K562 (cell line): ENCODE data around the gene PCDHGA4. TPM values are rescaled to one million over a fixed set of nuclear protein-coding genes. Genes with fewer than 3 reads are reported as not detected.
A peak's percentile ranks its signal among the peaks of the same experiment; 100 is the strongest.

Source experiments
- ATAC-seq: fragments of 200-7000 bp; cut with Tn5 transposase; 3 replicates; pipeline ENCODE4 v1.9.1; 2020; ENCODE audit warnings: moderate library complexity
- BruUV-seq: library from RNA; stranded (reverse); fragments of 400-500 nt; replicated peaks from 2 replicates; lab custom pipeline; 2021; lab: Mats Ljungman, UMichigan
- CTCF ChIA-PET: fragments of 300-600 bp; formaldehyde crosslinking; extraction: SDS; loops from one replicate; lab custom pipeline; 2021; ENCODE audit warnings: low intra/inter-chr PET ratio; lab: Yijun Ruan, JAX
- POLR2A ChIA-PET: fragments of 300-600, 350-650 bp; sonication (Branson Sonifier 250); formaldehyde crosslinking; extraction: SDS; loops from one replicate; lab custom pipeline; 2021; ENCODE audit warnings: antibody characterized with exemption, inconsistent platforms; lab: Yijun Ruan, JAX
- DNase-seq, 4 experiments: peaks; one replicate each; pipeline versions ENCODE4 v3.0.0 to v3.0.0-alpha.2; 2011 to 2018; ENCODE audit warnings: low spot score in 3 of 4, mixed read lengths in 3 of 4; ENCODE audit errors: extremely low read depth in 1 of 4
- FAIRE-seq: peaks from 2 replicates; lab custom pipeline; 2011; peaks lifted over from hg19 to GRCh38; lab: Jason Lieb, UNC
- H2AFZ ChIP-seq: 2 replicates; pipeline ENCODE4 v1.6.0; 2011; ENCODE audit warnings: low read depth, low read length, control low read depth, inconsistent platforms
- H3K27ac ChIP-seq: fragments of 200-600 bp; 3 replicates; pipeline ENCODE4 v1.8.0; 2011; ENCODE audit warnings: low read depth, mild to moderate bottlenecking, control low read depth, inconsistent platforms, low read length, moderate library complexity, mixed read lengths; ENCODE audit errors: extremely low read depth
- H3K27me3 ChIP-seq, 2 experiments: fragments of 300-600 bp in 1 of 2; 2 replicates in 1 of 2; 3 replicates in 1 of 2; pipeline versions ENCODE4 v1.6.0 to v1.8.0; 2011; ENCODE audit warnings: inconsistent platforms in 2 of 2, low read length in 2 of 2, mild to moderate bottlenecking in 1 of 2, mixed read lengths in 1 of 2, moderate library complexity in 1 of 2; ENCODE audit not compliant: control insufficient read depth in 2 of 2, insufficient read depth in 2 of 2
- H3K36me3 ChIP-seq: fragments of 300-600 bp; 3 replicates; pipeline ENCODE4 v1.8.0; 2011; ENCODE audit warnings: mild to moderate bottlenecking, low read length, inconsistent platforms; ENCODE audit not compliant: control insufficient read depth, insufficient read depth
- H3K4me1 ChIP-seq, 2 experiments: fragments of 200-600 bp in 1 of 2; replicated peaks in 1 of 2; 2 replicates in 1 of 2; 3 replicates in 1 of 2; pipeline versions ENCODE4 v1.5.1 to v1.8.0; 2011; ENCODE audit warnings: inconsistent platforms in 2 of 2, low read length in 2 of 2, mild to moderate bottlenecking in 1 of 2, mixed read lengths in 1 of 2, moderate library complexity in 1 of 2; ENCODE audit not compliant: control insufficient read depth in 2 of 2, insufficient read depth in 2 of 2
- H3K4me2 ChIP-seq: 2 replicates; pipeline ENCODE4 v1.6.1; 2011; ENCODE audit warnings: low read length, control low read depth, inconsistent platforms, mixed read lengths; ENCODE audit not compliant: insufficient read depth
- H3K4me3 ChIP-seq: fragments of 200-600 bp; sonication (generic), shearing (Covaris generic); 2 replicates; pipeline ENCODE4 v1.5.1; 2016; ENCODE audit warnings: control low read depth, inconsistent platforms
- H3K79me2 ChIP-seq: fragments of 200-600 bp; 3 replicates; pipeline ENCODE4 v1.8.0; 2011; ENCODE audit warnings: low read length, inconsistent platforms; ENCODE audit not compliant: control insufficient read depth, insufficient read depth
- H3K9ac ChIP-seq, 2 experiments: 2 replicates each; pipeline versions ENCODE4 v1.6.0 to v1.6.1; 2011; ENCODE audit warnings: low read depth in 2 of 2, low read length in 2 of 2, control low read depth in 1 of 2, inconsistent platforms in 1 of 2, mild to moderate bottlenecking in 1 of 2, mixed read lengths in 1 of 2; ENCODE audit not compliant: insufficient read depth in 1 of 2
- H3K9me1 ChIP-seq: one replicate; pipeline ENCODE4 v1.6.0; 2011; ENCODE audit warnings: inconsistent platforms, mild to moderate bottlenecking, low read length, moderate library complexity; ENCODE audit not compliant: control insufficient read depth, insufficient read depth
- H3K9me3 ChIP-seq: replicated peaks from 2 replicates; pipeline ENCODE4 v1.5.1; 2011; ENCODE audit warnings: low read depth, low read length, inconsistent platforms; ENCODE audit not compliant: control insufficient read depth, insufficient read depth
- H4K20me1 ChIP-seq: replicated peaks from 2 replicates; pipeline ENCODE4 v1.6.1; 2011; ENCODE audit warnings: low read length, inconsistent platforms, mixed read lengths; ENCODE audit not compliant: control insufficient read depth, insufficient read depth
- CBFB ChIP-seq: sonication (generic); formaldehyde crosslinking; IDR thresholded peaks from 2 replicates; pipeline ENCODE4 v1.4.0; 2020; ENCODE audit warnings: mild to moderate bottlenecking, missing genetic modification reagents
- L3MBTL2 ChIP-seq: fragments of 450-650 bp; IDR thresholded peaks from 2 replicates; pipeline ENCODE4 v1.6.1; 2016; ENCODE audit warnings: mild to moderate bottlenecking, moderate library complexity
- TEAD4 ChIP-seq, 2 experiments: sonication (generic) in 1 of 2; formaldehyde crosslinking in 1 of 2; IDR thresholded peaks; 2 replicates each; pipeline versions ENCODE4 v1.6.1 to v1.8.0; 2012 to 2022; ENCODE audit warnings: borderline replicate concordance in 1 of 2, inconsistent platforms in 1 of 2, low read length in 1 of 2, mild to moderate bottlenecking in 1 of 2, missing genetic modification reagents in 1 of 2
- YBX1 ChIP-seq: fragments of 450-650 bp; IDR thresholded peaks from 2 replicates; pipeline ENCODE4 v1.7.1; 2016; ENCODE audit warnings: mild to moderate bottlenecking
- ZNF57 ChIP-seq: fragments of 450-650 bp; formaldehyde crosslinking; IDR thresholded peaks from 2 replicates; pipeline ENCODE4 v1.4.0; 2020; ENCODE audit warnings: mild to moderate bottlenecking, moderate library complexity
- ZNF75A ChIP-seq: fragments of 450-650 bp; formaldehyde crosslinking; IDR thresholded peaks from 2 replicates; pipeline ENCODE4 v1.4.0; 2020; ENCODE audit warnings: mild to moderate bottlenecking
- WGBS: fragments of 100-300 bp; shearing (Covaris generic); methylation state at CpG from one replicate; pipeline ENCODE4 v1.1.6; 2016; ENCODE audit warnings: low coverage, mixed read lengths; ENCODE audit not compliant: insufficient coverage; ENCODE audit errors: missing lambda C conversion rate; 5-methylcytosine and 5-hydroxymethylcytosine counted together
- in situ Hi-C: fragments of 300-500 bp; cut with MboI; formaldehyde crosslinking; loops from 4 replicates; pipeline ENCODE4 v1.15.0; 2018; ENCODE audit warnings: inconsistent platforms, mixed read lengths
- intact Hi-C: fragments of 100-400 bp; cut with micrococcal nuclease; formaldehyde crosslinking; loops from 2 replicates; pipeline ENCODE4 v1.14.2; 2022
- polyA plus RNA-seq, 8 experiments: library from polyadenylated mRNA; depleted of rRNA in 4 of 8; stranded (reverse) in 5 of 8; unstranded in 3 of 8; fragments of >200 nt; fragmentation: Nextera tagmentation in 2 of 8; fragmentation: Illumina TruSeq in 1 of 8; extraction: Ambion mirVana in 2 of 8; extraction: Trizol in 1 of 8; gene quantifications; 2 replicates each; pipeline versions ENCODE4 v1.2.1 to v1.2.3, GENCODE V29; 2011 to 2014; ENCODE audit warnings: inconsistent platforms in 1 of 8, missing spikeins in 1 of 8
- total RNA-seq, 7 experiments: library from RNA; depleted of rRNA in 6 of 7; stranded (reverse); fragments of >200 nt in 6 of 7; fragmentation: Illumina TruSeq in 2 of 7; extraction: Trizol in 2 of 7; gene quantifications; 2 replicates each; pipeline versions ENCODE4 v1.2.1 to v1.2.3, GENCODE V29; 2011 to 2021; ENCODE audit warnings: low replicate concordance in 1 of 7

The PCDHGA4 gene
- total and polyA plus RNA-seq, 9 of the 15 experiments (the other 6 are each of a cell fraction or from before 2014, with no cell fraction given) = 0.12 to 0.40 (median 0.36) TPM; not detected in 2

DNA sequence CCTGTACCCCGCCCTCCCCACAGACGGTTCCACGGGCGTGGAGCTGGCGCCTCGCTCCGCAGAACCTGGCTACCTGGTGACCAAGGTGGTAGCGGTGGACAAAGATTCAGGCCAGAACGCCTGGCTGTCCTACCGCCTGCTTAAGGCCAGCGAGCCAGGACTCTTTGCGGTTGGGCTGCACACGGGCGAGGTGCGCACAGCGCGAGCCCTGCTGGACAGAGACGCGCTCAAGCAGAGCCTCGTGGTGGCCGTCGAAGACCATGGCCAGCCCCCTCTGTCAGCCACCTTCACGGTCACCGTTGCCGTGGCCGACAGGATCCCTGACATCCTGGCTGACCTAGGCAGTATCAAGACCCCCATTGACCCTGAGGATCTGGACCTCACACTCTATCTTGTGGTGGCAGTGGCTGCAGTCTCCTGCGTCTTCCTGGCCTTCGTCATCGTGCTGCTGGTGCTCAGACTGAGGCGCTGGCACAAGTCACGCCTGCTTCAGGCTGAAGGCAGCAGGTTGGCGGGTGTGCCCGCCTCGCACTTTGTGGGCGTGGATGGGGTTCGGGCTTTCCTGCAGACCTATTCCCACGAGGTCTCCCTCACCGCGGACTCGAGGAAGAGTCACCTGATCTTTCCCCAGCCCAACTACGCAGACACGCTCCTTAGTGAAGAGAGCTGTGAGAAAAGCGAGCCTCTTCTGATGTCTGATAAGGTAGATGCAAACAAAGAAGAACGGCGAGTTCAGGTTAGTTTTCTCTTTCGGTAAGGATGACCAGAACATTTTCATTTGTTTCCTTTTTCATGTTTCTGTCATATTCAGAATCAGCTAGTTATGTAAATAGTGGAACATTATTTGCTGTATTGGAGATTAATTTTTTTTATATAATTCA, 11.4 kb downstream of the PCDHGA4 start:
- H3K27me3 ChIP-seq = peaks cover 16 to 41% of the 10 kb centered on the region in 2 experiments
- BruUV-seq = no TSS peak
- TF ChIP-seq CBFB (CRISPR knock-in tag) (no peak), ZNF57 (CRISPR knock-in tag) (no peak), L3MBTL2 (no peak), YBX1 (no peak), ZNF75A (0 out of 2 replicates have a peak, but pooled peaks have one; percentile 64), TEAD4 (IDR thresholded peaks at IDR 0.05; ENCODE audit: low read length) (no peak), TEAD4 (CRISPR knock-in tag; IDR thresholded peaks at IDR 0.05; ENCODE audit: borderline replicate concordance) (no peak)
- in situ Hi-C loops = no loop called here
- ChIA-PET POLR2A (no interaction called here), CTCF (no interaction called here)
- DNase-seq = no peak
- H3K36me3 ChIP-seq = no peaks in the 10 kb centered on the region
- H3K79me2 ChIP-seq = no peaks in the 10 kb centered on the region
- H3K9ac ChIP-seq = 0 out of 4 replicates have a peak overlapping the region, but pooled peaks of 1 of the 2 experiments have one; percentile 20
- H3K27ac ChIP-seq = no peak overlapping the region
- no peaks in the 10 kb centered on the region for H4K20me1 ChIP-seq
- H2AFZ ChIP-seq = no peak overlapping the region
- intact Hi-C loops = no loop called here
- no peak overlapping the region for H3K4me2 ChIP-seq
- H3K4me3 ChIP-seq = no peak overlapping the region
- H3K4me1 ChIP-seq = peaks cover 0 to 12% of the 10 kb centered on the region in 2 experiments; a peak in 1 of 5 replicates
- no peaks in the 10 kb centered on the region for H3K9me1 ChIP-seq
- ATAC-seq = no peak
- no peaks in the 10 kb centered on the region for H3K9me3 ChIP-seq
- 5% methylated on average over 40 of the region's 46 CpGs for WGBS
- no peak for FAIRE-seq
